Measurements from ENCODE around the gene MYRIP.

DNA sequence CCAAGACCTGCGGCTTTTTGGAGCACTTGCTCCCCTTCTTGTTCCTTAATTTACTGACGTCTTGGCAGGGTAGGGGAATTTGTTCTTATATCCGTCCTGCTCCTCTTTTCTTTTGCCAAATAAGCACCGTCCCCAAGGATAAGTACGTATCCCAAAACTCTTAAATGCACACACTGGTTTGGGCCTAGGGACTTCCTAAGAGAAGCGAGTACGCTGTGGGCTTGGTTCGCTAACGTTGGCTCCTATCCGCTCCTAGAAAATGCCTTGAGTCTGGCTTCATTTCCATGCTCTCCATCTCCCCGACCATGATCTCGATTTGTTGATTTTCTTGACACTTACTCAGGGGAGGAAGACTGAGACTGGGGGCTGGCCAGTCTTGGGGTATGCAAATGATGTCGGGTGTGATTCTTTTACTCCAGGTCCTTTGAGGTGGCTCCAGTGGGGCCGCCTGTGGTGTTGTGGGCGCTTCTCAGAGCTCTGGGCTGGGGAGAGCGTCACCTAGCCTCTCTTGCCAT lies 1.3 kb downstream of the MYRIP start:
- TF ChIP-seq, protein P1, sequence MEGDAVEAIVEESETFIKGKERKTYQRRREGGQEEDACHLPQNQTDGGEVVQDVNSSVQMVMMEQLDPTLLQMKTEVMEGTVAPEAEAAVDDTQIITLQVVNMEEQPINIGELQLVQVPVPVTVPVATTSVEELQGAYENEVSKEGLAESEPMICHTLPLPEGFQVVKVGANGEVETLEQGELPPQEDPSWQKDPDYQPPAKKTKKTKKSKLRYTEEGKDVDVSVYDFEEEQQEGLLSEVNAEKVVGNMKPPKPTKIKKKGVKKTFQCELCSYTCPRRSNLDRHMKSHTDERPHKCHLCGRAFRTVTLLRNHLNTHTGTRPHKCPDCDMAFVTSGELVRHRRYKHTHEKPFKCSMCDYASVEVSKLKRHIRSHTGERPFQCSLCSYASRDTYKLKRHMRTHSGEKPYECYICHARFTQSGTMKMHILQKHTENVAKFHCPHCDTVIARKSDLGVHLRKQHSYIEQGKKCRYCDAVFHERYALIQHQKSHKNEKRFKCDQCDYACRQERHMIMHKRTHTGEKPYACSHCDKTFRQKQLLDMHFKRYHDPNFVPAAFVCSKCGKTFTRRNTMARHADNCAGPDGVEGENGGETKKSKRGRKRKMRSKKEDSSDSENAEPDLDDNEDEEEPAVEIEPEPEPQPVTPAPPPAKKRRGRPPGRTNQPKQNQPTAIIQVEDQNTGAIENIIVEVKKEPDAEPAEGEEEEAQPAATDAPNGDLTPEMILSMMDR (conservative IDR thresholded peaks at IDR 0.05): no peak
- TF ChIP-seq ZFX (IDR thresholded peaks at IDR 0.05): no peak

All from C4-2B (cell line).